H1 (cell line): ENCODE data around the gene SWI5. TPM values are rescaled to one million over a fixed set of nuclear protein-coding genes. Genes with fewer than 3 reads are reported as not detected.

ENCODE experiments used
- CTCF ChIA-PET: fragments of 300-600 bp; sonication (Branson Sonifier 250); formaldehyde crosslinking; loops from one replicate; lab custom pipeline; 2021; ENCODE audit not compliant: partially characterized antibody; lab: Charles Lee
- POLR2A ChIA-PET: fragments of 300-600 bp; sonication (Branson Sonifier 250); formaldehyde crosslinking; loops from one replicate; lab custom pipeline; 2021; ENCODE audit warnings: inconsistent platforms; ENCODE audit not compliant: partially characterized antibody; lab: Charles Lee
- DNase-seq, 2 experiments: peaks; one replicate each; pipeline versions ENCODE4 v3.0.0 to v3.0.0-alpha.2; 2010 to 2022; ENCODE audit warnings: low spot score in 2 of 2, low read depth in 1 of 2, mixed read lengths in 1 of 2
- FAIRE-seq: peaks from 2 replicates; lab custom pipeline; 2011; peaks lifted over from hg19 to GRCh38; lab: Jason Lieb, UNC
- H2AFZ ChIP-seq: 2 replicates; pipeline ENCODE4 v1.8.1; 2012; ENCODE audit warnings: low read length, inconsistent platforms
- H2AK5ac ChIP-seq: 2 replicates; pipeline ENCODE4 v1.6.1; 2013; ENCODE audit warnings: low read depth, low read length
- H2BK120ac ChIP-seq: replicated peaks from 2 replicates; pipeline ENCODE3; 2013; ENCODE audit warnings: low read depth, low read length, inconsistent platforms
- H2BK12ac ChIP-seq: 2 replicates; pipeline ENCODE4 v1.6.1; 2013; ENCODE audit warnings: low read depth, low read length
- H2BK15ac ChIP-seq: 2 replicates; pipeline ENCODE4 v1.6.1; 2013; ENCODE audit warnings: low read length
- H2BK20ac ChIP-seq: 2 replicates; pipeline ENCODE4 v1.6.1; 2013; ENCODE audit warnings: low read length
- H2BK5ac ChIP-seq: 2 replicates; pipeline ENCODE4 v1.6.1; 2013; ENCODE audit warnings: low read depth, low read length
- H3K14ac ChIP-seq: 2 replicates; pipeline ENCODE4 v1.6.1; 2013; ENCODE audit warnings: inconsistent platforms; ENCODE audit not compliant: insufficient read length
- H3K18ac ChIP-seq: 2 replicates; pipeline ENCODE4 v1.6.1; 2013; ENCODE audit warnings: low read length; ENCODE audit errors: extremely low read depth
- H3K23ac ChIP-seq: 2 replicates; pipeline ENCODE4 v1.6.1; 2013; ENCODE audit warnings: inconsistent platforms; ENCODE audit not compliant: insufficient read length
- H3K23me2 ChIP-seq: 2 replicates; pipeline ENCODE4 v1.6.1; 2013; ENCODE audit warnings: low read depth, low read length
- H3K27ac ChIP-seq: 2 replicates; pipeline ENCODE4 v1.6.1; 2011; ENCODE audit warnings: low read depth, low read length, inconsistent platforms
- H3K27me3 ChIP-seq, 4 experiments: replicated peaks in 1 of 4; 1 replicate in 1 of 4; 2 replicates in 3 of 4; pipeline versions ENCODE4 v1.6.1 to v1.8.1; 2011 to 2013; ENCODE audit warnings: low read length in 3 of 4, mild to moderate bottlenecking in 3 of 4, inconsistent platforms in 2 of 4, mixed read lengths in 2 of 4, moderate library complexity in 1 of 4; ENCODE audit not compliant: control insufficient read depth in 3 of 4, insufficient read depth in 3 of 4; ENCODE audit errors: extremely low read depth in 1 of 4
- H3K36me3 ChIP-seq, 4 experiments: 2 replicates each; pipeline versions ENCODE4 v1.6.1 to v1.8.1; 2011 to 2013; ENCODE audit warnings: mild to moderate bottlenecking in 4 of 4, low read length in 3 of 4, moderate library complexity in 2 of 4, control low read depth in 1 of 4, inconsistent platforms in 1 of 4; ENCODE audit not compliant: insufficient read depth in 4 of 4, control insufficient read depth in 2 of 4
- H3K4ac ChIP-seq: replicated peaks from 2 replicates; pipeline ENCODE3; 2013; ENCODE audit warnings: low read length, low read depth, mixed read lengths, inconsistent platforms; ENCODE audit not compliant: insufficient read length
- H3K4me1 ChIP-seq, 4 experiments: replicated peaks in 1 of 4; 1 replicate in 1 of 4; 2 replicates in 3 of 4; pipeline versions ENCODE4 v1.6.1 to v1.8.1; 2011 to 2013; ENCODE audit warnings: low read length in 3 of 4, inconsistent platforms in 2 of 4, mixed read lengths in 1 of 4; ENCODE audit not compliant: insufficient read depth in 4 of 4, control insufficient read depth in 3 of 4
- H3K4me2 ChIP-seq, 2 experiments: 2 replicates each; pipeline versions ENCODE4 v1.6.1 to v1.8.1; 2011 to 2013; ENCODE audit warnings: low read depth in 2 of 2, low read length in 2 of 2, control low read depth in 1 of 2, inconsistent platforms in 1 of 2, mild to moderate bottlenecking in 1 of 2; ENCODE audit not compliant: insufficient read depth in 1 of 2
- H3K4me3 ChIP-seq, 4 experiments: fragments of 200-600, 300-600 bp in 1 of 4; sonication (generic), shearing (Covaris generic), sonication (Bioruptor Twin) in 1 of 4; 2 replicates each; pipeline versions ENCODE4 v1.5.1 to v1.8.1; 2011 to 2016; ENCODE audit warnings: low read length in 4 of 4, low read depth in 3 of 4, control low read depth in 2 of 4, inconsistent platforms in 2 of 4, mild to moderate bottlenecking in 2 of 4, mixed read lengths in 1 of 4, moderate library complexity in 1 of 4; ENCODE audit not compliant: insufficient read depth in 2 of 4; ENCODE audit errors: extremely low read depth in 1 of 4
- H3K56ac ChIP-seq: replicated peaks from 2 replicates; pipeline ENCODE3; 2013; ENCODE audit warnings: low read depth, mild to moderate bottlenecking, mixed read lengths, low read length, inconsistent platforms; ENCODE audit not compliant: insufficient read length
- H3K79me1 ChIP-seq: 2 replicates; pipeline ENCODE4 v1.6.1; 2013; ENCODE audit warnings: low read depth, low read length, control low read depth
- H3K79me2 ChIP-seq, 2 experiments: 2 replicates each; pipeline versions ENCODE4 v1.6.1 to v1.8.1; 2012 to 2013; ENCODE audit warnings: low read length in 2 of 2, mild to moderate bottlenecking in 2 of 2, inconsistent platforms in 1 of 2; ENCODE audit not compliant: insufficient read depth in 2 of 2, control insufficient read depth in 1 of 2
- H3K9ac ChIP-seq, 4 experiments: replicated peaks in 1 of 4; 1 replicate in 1 of 4; 2 replicates in 3 of 4; pipeline versions ENCODE4 v1.6.1 to v1.8.1; 2011 to 2013; ENCODE audit warnings: low read depth in 3 of 4, low read length in 3 of 4, control low read depth in 2 of 4, mild to moderate bottlenecking in 2 of 4, moderate library complexity in 2 of 4, inconsistent platforms in 1 of 4; ENCODE audit errors: extremely low read depth in 1 of 4
- H3K9me3 ChIP-seq, 2 experiments: 2 replicates each; pipeline versions ENCODE4 v1.6.1 to v1.8.1; 2012 to 2013; ENCODE audit warnings: mild to moderate bottlenecking in 2 of 2, moderate library complexity in 2 of 2, control low read depth in 1 of 2, inconsistent platforms in 1 of 2, low read depth in 1 of 2, low read length in 1 of 2, mixed read lengths in 1 of 2; ENCODE audit not compliant: insufficient read depth in 2 of 2
- H4K20me1 ChIP-seq, 2 experiments: replicated peaks in 1 of 2; 2 replicates each; pipeline versions ENCODE3 to v1.8.1; 2011 to 2013; ENCODE audit warnings: inconsistent platforms in 2 of 2, low read length in 2 of 2, mild to moderate bottlenecking in 1 of 2; ENCODE audit not compliant: insufficient read depth in 2 of 2, control insufficient read depth in 1 of 2
- H4K5ac ChIP-seq: 2 replicates; pipeline ENCODE4 v1.6.1; 2013; ENCODE audit warnings: low read length, low read depth, mixed read lengths, inconsistent platforms; ENCODE audit not compliant: insufficient read length
- H4K8ac ChIP-seq: 2 replicates; pipeline ENCODE4 v1.8.0; 2013; ENCODE audit warnings: mild to moderate bottlenecking, moderate library complexity, low read length, inconsistent platforms; ENCODE audit not compliant: insufficient read depth; ENCODE audit errors: extremely low read depth
- H4K91ac ChIP-seq: replicated peaks from 2 replicates; pipeline ENCODE3; 2013; ENCODE audit warnings: low read length, mixed read lengths, inconsistent platforms; ENCODE audit not compliant: insufficient read length
- FOSL1 ChIP-seq: IDR thresholded peaks from 2 replicates; pipeline ENCODE4 v1.6.1; 2011; ENCODE audit warnings: mild to moderate bottlenecking, low read depth, low read length, moderate library complexity; ENCODE audit not compliant: insufficient read depth
- JUN ChIP-seq: IDR thresholded peaks from 2 replicates; pipeline ENCODE4 v1.6.1; 2011; ENCODE audit warnings: low read depth, mild to moderate bottlenecking, improper control_type of control experiment, low read length
- KDM1A ChIP-seq: fragments of 200-600, 300-600 bp; sonication (generic); IDR thresholded peaks from 2 replicates; pipeline ENCODE4 v1.7.1; 2016; ENCODE audit warnings: mild to moderate bottlenecking, low read length, borderline replicate concordance
- KDM4A ChIP-seq: IDR thresholded peaks from one replicate; pipeline ENCODE4 v1.7.1; 2012; ENCODE audit warnings: low read depth, mild to moderate bottlenecking, moderate library complexity, low read length, inconsistent platforms; ENCODE audit not compliant: severe bottlenecking
- RNF2 ChIP-seq: fragments of 200-900, 300-1000 bp; sonication (generic); IDR thresholded peaks from 2 replicates; pipeline ENCODE4 v1.7.1; 2016; ENCODE audit warnings: borderline replicate concordance, low read depth, mild to moderate bottlenecking, antibody characterized with exemption, low read length; ENCODE audit not compliant: poor library complexity, severe bottlenecking; ENCODE audit errors: missing control alignments
- RXRA ChIP-seq: IDR thresholded peaks from 2 replicates; pipeline ENCODE4 v1.6.1; 2011; ENCODE audit warnings: low read depth, mild to moderate bottlenecking, low read length, moderate library complexity; ENCODE audit not compliant: insufficient read depth
- SAP30 ChIP-seq: fragments of 300-600 bp; sonication (generic); IDR thresholded peaks from 2 replicates; pipeline ENCODE4 v1.7.1; 2012; ENCODE audit warnings: low read length, moderate library complexity, mild to moderate bottlenecking, inconsistent platforms; ENCODE audit not compliant: insufficient read depth, insufficient replicate concordance
- WGBS, 2 experiments: shearing (Covaris generic) in 1 of 2; methylation state at CpG; one replicate each; pipeline versions ENCODE4 v1.1.6 to v1.1.7; 2013 to 2015; ENCODE audit warnings: low lambda C conversion rate in 2 of 2, mixed read lengths in 2 of 2, inconsistent platforms in 1 of 2, low coverage in 1 of 2, missing lambda C conversion rate in 1 of 2; ENCODE audit not compliant: insufficient replicate concordance in 2 of 2, insufficient coverage in 1 of 2, insufficient read length in 1 of 2; ENCODE audit errors: extremely low coverage in 1 of 2, missing lambda C conversion rate in 1 of 2; 5-methylcytosine and 5-hydroxymethylcytosine counted together
- polyA plus RNA-seq, 7 experiments: library from polyadenylated mRNA; depleted of rRNA in 3 of 7; stranded (reverse) in 5 of 7; unstranded in 2 of 7; fragments of >200 nt in 5 of 7; fragments of 200-250 nt in 2 of 7; gene quantifications; 1 replicate in 5 of 7; 2 replicates in 1 of 7; 4 replicates in 1 of 7; pipeline versions ENCODE4 v1.2.1 to v1.2.3, GENCODE V29; 2011 to 2013; ENCODE audit warnings: missing spikeins in 2 of 7, mixed read lengths in 2 of 7
- total RNA-seq: library from RNA; stranded (reverse); fragmentation: NEBNext Ultra II Directional; extraction: Animal tissue kit (Norgen Biotek cat#: 25700); gene quantifications from 2 replicates; pipeline ENCODE4 v1.2.1, GENCODE V29; 2021
- TF ChIP-seq, protein P1 (sequence below): IDR thresholded peaks from 2 replicates; pipeline ENCODE4 v1.6.1; 2011; ENCODE audit warnings: low read length, improper control_type of control experiment

The SWI5 gene
- total and polyA plus RNA-seq, 2 of the 8 experiments (the other 6 are each of a cell fraction or from before 2014, with no cell fraction given): 29.0 to 59.5 TPM

DNA sequence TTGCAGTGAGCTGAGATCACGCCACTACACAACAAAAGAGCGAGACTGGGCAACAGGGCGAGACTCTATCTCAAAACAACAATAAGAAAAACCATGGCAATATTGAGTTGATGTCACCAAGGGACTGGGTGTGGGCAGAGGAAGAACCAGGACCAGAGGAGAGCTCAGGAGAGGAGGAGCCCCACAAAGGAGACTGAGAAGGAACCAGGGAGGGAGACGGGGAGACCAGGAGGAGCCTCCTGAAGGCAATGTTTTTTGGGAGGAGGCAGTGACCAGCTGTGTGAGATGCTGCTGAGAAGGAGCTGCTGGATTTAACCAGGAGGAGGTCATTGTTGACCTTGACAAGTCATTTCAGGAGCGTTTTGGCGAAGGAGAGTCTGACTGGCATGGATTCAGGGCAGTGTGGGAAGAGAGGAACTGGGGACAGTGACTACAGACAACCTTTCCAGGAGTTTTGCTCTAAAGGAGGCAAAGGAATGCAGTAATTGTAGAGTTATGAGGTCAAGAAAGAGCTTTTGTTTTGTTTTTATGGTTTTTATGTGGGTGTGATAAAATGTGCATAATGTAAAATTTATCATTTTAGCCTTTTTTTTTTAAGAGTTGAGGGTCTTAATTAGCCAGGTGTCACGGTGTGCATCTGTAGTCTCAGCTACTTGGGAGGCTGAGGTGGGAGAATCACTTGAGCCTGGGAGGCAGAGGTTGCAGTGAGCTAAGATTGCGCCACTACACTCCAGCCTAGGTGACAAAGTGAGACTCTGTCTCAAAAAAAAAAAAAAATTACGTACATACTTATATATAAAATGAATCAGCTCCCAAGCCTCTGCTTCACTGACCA is 28.3 kb downstream of the SWI5 start:
- no peak overlapping the region for H2AK5ac ChIP-seq
- H2BK5ac ChIP-seq: no peak overlapping the region
- H2BK15ac ChIP-seq: no peak overlapping the region
- CTCF ChIA-PET: interaction anchor here (0.6 to 5.0 kb wide), 12 partner anchors 9 to 511 kb away, joined by 3 to 22 read pairs (median 4); no protein-coding TSS in a partner anchor
- no peak overlapping the region for H2BK120ac ChIP-seq
- no peaks in the 10 kb centered on the region for H3K4me1 ChIP-seq
- H3K79me1 ChIP-seq: no peaks in the 10 kb centered on the region
- no peaks in the 10 kb centered on the region for H3K9me3 ChIP-seq
- no peak overlapping the region for H2BK20ac ChIP-seq
- WGBS, 2 experiments: 86% methylated on average over 9 of the region's 9 CpGs; no CpG with 5 or more reads in 1 of the 2 experiments
- H3K27ac ChIP-seq: no peak overlapping the region
- H2AFZ ChIP-seq: no peak overlapping the region
- POLR2A ChIA-PET: interaction anchor here (0.6 to 2.4 kb wide), 16 partner anchors 8 to 249 kb away, joined by 3 to 10 read pairs (median 3); partner anchors contain the start of gene SLC27A4
- H3K4me2 ChIP-seq: no peak overlapping the region
- H3K14ac ChIP-seq: no peak overlapping the region
- no peak for FAIRE-seq
- H3K9ac ChIP-seq: no peak overlapping the region; a peak in 1 of 7 replicates
- no peaks in the 10 kb centered on the region for H3K23me2 ChIP-seq
- no peaks in the 10 kb centered on the region for H3K27me3 ChIP-seq
- no peaks in the 10 kb centered on the region for H4K20me1 ChIP-seq
- no peak overlapping the region for H3K4me3 ChIP-seq
- peaks cover under 1 to 10% (median 4%) of the 10 kb centered on the region in 4 experiments; a peak in 4 of 8 replicates for H3K36me3 ChIP-seq
- H3K56ac ChIP-seq: no peak overlapping the region
- no peaks in the 10 kb centered on the region for H3K79me2 ChIP-seq
- H2BK12ac ChIP-seq: no peak overlapping the region
- no peak overlapping the region for H3K23ac ChIP-seq
- H4K8ac ChIP-seq: no peak overlapping the region
- DNase-seq: no peak
- H3K4ac ChIP-seq: no peak overlapping the region
- no peak overlapping the region for H4K91ac ChIP-seq
- H3K18ac ChIP-seq: no peak overlapping the region
- H4K5ac ChIP-seq: no peak overlapping the region
- TF ChIP-seq KDM4A (no peak), SAP30 (no peak), FOSL1 (no peak), KDM1A (no peak), JUN (no peak), RNF2 (no peak), RXRA (no peak)
- TF ChIP-seq, protein P1, sequence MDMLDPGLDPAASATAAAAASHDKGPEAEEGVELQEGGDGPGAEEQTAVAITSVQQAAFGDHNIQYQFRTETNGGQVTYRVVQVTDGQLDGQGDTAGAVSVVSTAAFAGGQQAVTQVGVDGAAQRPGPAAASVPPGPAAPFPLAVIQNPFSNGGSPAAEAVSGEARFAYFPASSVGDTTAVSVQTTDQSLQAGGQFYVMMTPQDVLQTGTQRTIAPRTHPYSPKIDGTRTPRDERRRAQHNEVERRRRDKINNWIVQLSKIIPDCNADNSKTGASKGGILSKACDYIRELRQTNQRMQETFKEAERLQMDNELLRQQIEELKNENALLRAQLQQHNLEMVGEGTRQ: no peak
